Measurements from ENCODE around the gene ANO8. TPM values are rescaled to one million over a fixed set of nuclear protein-coding genes. Genes with fewer than 3 reads are reported as not detected.
"Not testable (repeated sequence)": the region's sequence is repeated elsewhere in the genome, so short reads cannot be mapped to it uniquely, and the experiment has no call there.

ANO8 gene
- total RNA-seq, 1 donor, result 5.1 TPM

DNA sequence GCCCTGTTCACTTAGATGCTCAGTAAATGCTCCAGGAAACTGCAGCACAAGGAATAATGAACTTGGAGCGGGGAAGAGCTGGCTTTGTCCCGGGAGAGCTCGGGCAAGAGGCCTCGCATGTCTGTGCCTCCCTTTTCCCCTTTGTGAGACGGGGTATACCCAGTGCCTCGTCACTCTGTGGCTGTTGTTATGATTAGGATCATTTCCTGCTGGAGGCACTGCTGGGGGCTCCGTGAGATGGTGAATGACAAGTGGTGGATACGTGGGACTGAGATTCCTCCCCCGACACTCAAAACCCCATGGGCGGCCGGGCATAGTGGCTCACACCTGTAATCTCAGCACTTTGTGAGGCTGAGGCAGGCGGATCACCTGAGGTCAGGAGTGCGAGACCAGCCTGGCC lies 43.6 kb upstream of the ANO8 start:
- no peaks in the 10 kb centered on the region for H3K27me3 ChIP-seq (ENCODE audit: insufficient read depth, low read length)
- TF ChIP-seq, protein P1, sequence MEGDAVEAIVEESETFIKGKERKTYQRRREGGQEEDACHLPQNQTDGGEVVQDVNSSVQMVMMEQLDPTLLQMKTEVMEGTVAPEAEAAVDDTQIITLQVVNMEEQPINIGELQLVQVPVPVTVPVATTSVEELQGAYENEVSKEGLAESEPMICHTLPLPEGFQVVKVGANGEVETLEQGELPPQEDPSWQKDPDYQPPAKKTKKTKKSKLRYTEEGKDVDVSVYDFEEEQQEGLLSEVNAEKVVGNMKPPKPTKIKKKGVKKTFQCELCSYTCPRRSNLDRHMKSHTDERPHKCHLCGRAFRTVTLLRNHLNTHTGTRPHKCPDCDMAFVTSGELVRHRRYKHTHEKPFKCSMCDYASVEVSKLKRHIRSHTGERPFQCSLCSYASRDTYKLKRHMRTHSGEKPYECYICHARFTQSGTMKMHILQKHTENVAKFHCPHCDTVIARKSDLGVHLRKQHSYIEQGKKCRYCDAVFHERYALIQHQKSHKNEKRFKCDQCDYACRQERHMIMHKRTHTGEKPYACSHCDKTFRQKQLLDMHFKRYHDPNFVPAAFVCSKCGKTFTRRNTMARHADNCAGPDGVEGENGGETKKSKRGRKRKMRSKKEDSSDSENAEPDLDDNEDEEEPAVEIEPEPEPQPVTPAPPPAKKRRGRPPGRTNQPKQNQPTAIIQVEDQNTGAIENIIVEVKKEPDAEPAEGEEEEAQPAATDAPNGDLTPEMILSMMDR (IDR thresholded peaks at IDR 0.05; ENCODE audit: extremely low read depth, low read depth, low read length), result no peak
- peaks cover 5% of the 10 kb centered on the region for H3K4me1 ChIP-seq (ENCODE audit: insufficient read depth, low read length)
- H3K4me3 ChIP-seq (ENCODE audit: insufficient read depth, low read length), result no peak overlapping the region
- H2AFZ ChIP-seq (ENCODE audit: low read length), result no peak overlapping the region
- H3K9me3 ChIP-seq (ENCODE audit: low read depth, low read length), result no peaks in the 10 kb centered on the region
- no peaks in the 10 kb centered on the region for H3K36me3 ChIP-seq (ENCODE audit: insufficient read depth, low read length)
- no peaks in the 10 kb centered on the region for H3K79me2 ChIP-seq (ENCODE audit: insufficient read depth, low read length)
- H4K20me1 ChIP-seq (ENCODE audit: insufficient read depth, low read length), result no peaks in the 10 kb centered on the region
- peak; percentile 29 for DNase-seq (ENCODE audit: insufficient read length, low spot score, missing footprints)
- no peak overlapping the region for H3K4me2 ChIP-seq (ENCODE audit: insufficient read depth, low read length)
- no peak overlapping the region for H3K27ac ChIP-seq (ENCODE audit: low read depth, low read length)

DNA sequence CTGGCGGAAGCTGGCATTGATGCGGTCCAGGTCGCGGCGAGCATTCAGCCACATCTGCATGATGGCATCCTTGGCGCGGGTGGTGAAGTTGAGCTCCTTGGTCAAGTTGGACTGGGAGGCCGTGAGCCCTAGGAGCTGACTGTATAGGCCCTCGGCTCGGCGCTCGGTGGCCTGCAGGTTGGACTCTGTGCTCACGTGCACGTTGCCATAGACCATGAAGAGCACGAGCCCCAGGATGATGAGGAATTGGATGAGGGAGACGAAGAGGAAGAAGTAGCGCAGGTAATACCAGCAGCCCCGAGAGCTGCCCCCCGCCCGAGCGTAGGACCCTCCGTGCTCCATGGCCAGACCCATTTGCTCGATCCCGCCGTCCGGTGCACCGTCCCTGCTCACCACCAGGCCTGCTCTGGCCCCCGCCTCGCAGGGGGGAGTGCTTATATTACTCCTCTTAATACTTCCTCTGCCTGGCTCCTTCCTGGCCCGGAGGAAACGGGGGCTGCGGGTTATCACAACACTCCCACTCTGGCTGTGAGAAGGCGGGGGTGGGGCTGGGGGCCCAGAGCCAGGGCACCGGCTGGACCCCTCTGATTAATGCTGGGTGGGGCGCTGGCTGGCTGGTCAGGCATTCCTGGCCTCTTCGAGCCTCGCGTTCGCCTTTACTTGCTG lies 42.4 kb upstream of the ANO8 start, which contains the start of gene PLVAP:
Gene PLVAP, minus strand, starts transcription at position 408 of the 666 bp plus-strand sequence. Its CDS starts 54 bp downstream, at position 354.
- Histone ChIP-seq H3K9me3 (ENCODE audit: low read depth, low read length) (no peaks in the 10 kb centered on the region), H3K4me3 (ENCODE audit: insufficient read depth, low read length) (no peak within 1 kb of the TSS), H3K27ac (ENCODE audit: low read depth, low read length) (no peak within 1 kb of the TSS), H3K4me1 (ENCODE audit: insufficient read depth, low read length) (no peaks in the 10 kb centered on the region), H3K27me3 (ENCODE audit: insufficient read depth, low read length) (no peaks in the 10 kb centered on the region), H4K20me1 (ENCODE audit: insufficient read depth, low read length) (no peaks in the 10 kb centered on the region), H3K36me3 (ENCODE audit: insufficient read depth, low read length) (no peaks in the 10 kb centered on the region), H3K79me2 (ENCODE audit: insufficient read depth, low read length) (no peaks in the 10 kb centered on the region), H2AFZ (ENCODE audit: low read length) (no peak within 1 kb of the TSS), H3K4me2 (ENCODE audit: insufficient read depth, low read length) (no peak within 1 kb of the TSS)
- TF ChIP-seq, protein P1 (IDR thresholded peaks at IDR 0.05; ENCODE audit: extremely low read depth, low read depth, low read length), result no peak
- peak; percentile 53 for DNase-seq (ENCODE audit: insufficient read length, low spot score, missing footprints)

DNA sequence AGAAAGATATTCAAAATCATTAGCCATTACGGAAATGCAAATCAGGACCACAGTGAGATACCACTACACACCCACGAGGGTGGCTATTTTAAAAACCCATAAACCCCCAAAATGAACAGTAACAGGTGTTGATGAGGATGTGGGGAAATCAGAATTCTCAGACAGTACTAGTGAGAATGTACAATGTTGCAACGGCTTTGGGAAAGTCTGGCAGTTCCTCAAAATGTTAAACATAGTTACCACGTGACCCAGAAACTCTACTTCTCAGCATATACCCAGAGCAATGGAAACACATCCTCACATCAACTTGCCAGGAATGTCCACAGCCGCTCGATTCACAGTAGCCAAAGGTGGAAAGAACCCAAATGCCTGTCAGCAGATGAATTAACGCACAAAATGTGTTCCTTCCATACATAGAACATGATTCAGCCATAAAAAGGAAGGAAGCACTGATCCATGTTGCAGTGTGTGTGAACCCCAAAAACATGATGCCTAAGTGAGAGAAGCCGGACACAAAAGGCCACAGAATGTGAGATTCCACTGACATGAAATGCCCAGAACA lies 35.5 kb upstream of the ANO8 start:
- no peak overlapping the region for H3K4me3 ChIP-seq (ENCODE audit: insufficient read depth, low read length)
- no peaks in the 10 kb centered on the region for H3K27me3 ChIP-seq (ENCODE audit: insufficient read depth, low read length)
- H2AFZ ChIP-seq (ENCODE audit: low read length), result no peak overlapping the region
- no peaks in the 10 kb centered on the region for H3K36me3 ChIP-seq (ENCODE audit: insufficient read depth, low read length)
- no peaks in the 10 kb centered on the region for H4K20me1 ChIP-seq (ENCODE audit: insufficient read depth, low read length)
- H3K4me1 ChIP-seq (ENCODE audit: insufficient read depth, low read length), result no peaks in the 10 kb centered on the region
- TF ChIP-seq, protein P1 (IDR thresholded peaks at IDR 0.05; ENCODE audit: extremely low read depth, low read depth, low read length), result no peak
- H3K4me2 ChIP-seq (ENCODE audit: insufficient read depth, low read length), result no peak overlapping the region
- peak; percentile 66 for DNase-seq (ENCODE audit: insufficient read length, low spot score, missing footprints)
- no peaks in the 10 kb centered on the region for H3K79me2 ChIP-seq (ENCODE audit: insufficient read depth, low read length)
- no peaks in the 10 kb centered on the region for H3K9me3 ChIP-seq (ENCODE audit: low read depth, low read length)
- no peak overlapping the region for H3K27ac ChIP-seq (ENCODE audit: low read depth, low read length)

DNA sequence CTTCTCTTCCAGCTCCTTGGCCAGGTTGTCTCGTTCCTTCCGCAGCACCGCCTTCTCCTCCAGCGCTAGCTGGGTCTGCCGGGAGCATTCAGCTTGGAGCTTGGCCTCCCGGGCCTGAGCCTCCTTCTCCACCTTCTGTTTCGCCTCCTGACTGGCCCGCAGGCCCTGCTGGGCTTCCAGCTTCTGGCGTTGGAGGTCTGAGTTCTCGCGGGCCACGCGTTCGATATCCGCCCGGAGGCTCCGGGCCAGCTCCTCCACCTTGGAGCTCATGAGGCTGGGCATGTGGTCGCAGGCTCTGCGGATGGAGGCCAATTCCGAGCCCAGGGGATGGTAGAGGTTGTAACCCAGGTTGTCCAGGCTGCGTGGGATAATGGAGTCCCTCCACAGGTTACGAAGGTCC lies 30.7 kb upstream of the ANO8 start:
- no peak overlapping the region for H3K4me2 ChIP-seq (ENCODE audit: insufficient read depth, low read length)
- H3K36me3 ChIP-seq (ENCODE audit: insufficient read depth, low read length), result no peaks in the 10 kb centered on the region
- no peaks in the 10 kb centered on the region for H3K9me3 ChIP-seq (ENCODE audit: low read depth, low read length)
- no peak overlapping the region for H3K27ac ChIP-seq (ENCODE audit: low read depth, low read length)
- no peaks in the 10 kb centered on the region for H3K4me1 ChIP-seq (ENCODE audit: insufficient read depth, low read length)
- TF ChIP-seq, protein P1 (IDR thresholded peaks at IDR 0.05; ENCODE audit: extremely low read depth, low read depth, low read length), result no peak
- no peaks in the 10 kb centered on the region for H3K27me3 ChIP-seq (ENCODE audit: insufficient read depth, low read length)
- H3K79me2 ChIP-seq (ENCODE audit: insufficient read depth, low read length), result no peaks in the 10 kb centered on the region
- peak; percentile 13 for DNase-seq (ENCODE audit: insufficient read length, low spot score, missing footprints)
- no peak overlapping the region for H2AFZ ChIP-seq (ENCODE audit: low read length)
- no peak overlapping the region for H3K4me3 ChIP-seq (ENCODE audit: insufficient read depth, low read length)
- no peaks in the 10 kb centered on the region for H4K20me1 ChIP-seq (ENCODE audit: insufficient read depth, low read length)

DNA sequence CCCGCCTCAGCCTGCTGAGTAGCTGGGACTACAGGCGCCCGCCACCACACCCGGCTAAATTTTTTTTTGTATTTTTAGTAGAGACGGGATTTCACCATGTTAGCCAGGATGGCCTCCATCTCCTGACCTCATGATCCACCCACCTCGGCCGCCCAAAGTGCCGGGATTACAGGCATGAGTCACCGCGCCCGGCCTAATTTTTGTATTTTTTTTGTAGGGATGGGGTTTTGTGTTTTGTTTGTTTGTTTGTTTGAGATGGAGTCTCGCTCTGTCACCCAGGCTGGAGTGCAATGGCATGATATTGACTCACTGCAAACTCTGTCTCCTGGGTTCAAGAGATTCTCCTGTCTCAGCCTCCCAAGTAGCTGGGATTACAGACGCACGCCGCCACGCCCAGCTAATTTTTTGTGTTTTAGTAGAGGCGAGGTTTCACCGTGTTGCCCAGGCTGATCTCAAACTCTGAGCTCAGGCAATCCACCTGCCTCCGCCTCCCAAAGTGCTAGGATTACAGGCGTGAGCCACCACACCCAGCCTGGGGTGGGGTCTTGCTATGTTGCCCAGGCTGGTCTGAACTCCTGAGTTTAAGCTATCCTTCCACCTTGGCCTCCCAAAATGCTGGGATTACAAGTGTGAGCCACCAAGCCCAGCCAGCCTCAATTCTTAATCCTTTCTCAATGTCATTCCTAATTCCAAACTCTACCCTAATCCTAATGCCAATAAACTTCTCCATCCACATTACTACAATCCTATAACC lies 29.4 kb upstream of the ANO8 start:
- H3K4me1 ChIP-seq (ENCODE audit: insufficient read depth, low read length); H3K4me3 ChIP-seq (ENCODE audit: insufficient read depth, low read length); H4K20me1 ChIP-seq (ENCODE audit: insufficient read depth, low read length); H2AFZ ChIP-seq (ENCODE audit: low read length); H3K9me3 ChIP-seq (ENCODE audit: low read depth, low read length); H3K79me2 ChIP-seq (ENCODE audit: insufficient read depth, low read length); DNase-seq (ENCODE audit: insufficient read length, low spot score, missing footprints); H3K27ac ChIP-seq (ENCODE audit: low read depth, low read length); H3K36me3 ChIP-seq (ENCODE audit: insufficient read depth, low read length); H3K4me2 ChIP-seq (ENCODE audit: insufficient read depth, low read length); H3K27me3 ChIP-seq (ENCODE audit: insufficient read depth, low read length): not testable (repeated sequence)

All from osteoblast (primary cell).